AG04449 (cell line): ENCODE data around the gene CACNA1A.

ENCODE experiments used
- CTCF ChIA-PET: fragments of 350-600 bp; formaldehyde crosslinking; extraction: SDS; loops from one replicate; lab custom pipeline; 2021; ENCODE audit warnings: antibody characterized with exemption; lab: Yijun Ruan, JAX
- POLR2A ChIA-PET: fragments of 400-600, 350-600 bp; formaldehyde crosslinking; extraction: SDS; loops from one replicate; lab custom pipeline; 2020; ENCODE audit warnings: antibody characterized with exemption, inconsistent platforms; lab: Yijun Ruan, JAX
- DNase-seq: peaks from one replicate; pipeline ENCODE4 v3.0.0-alpha.2; 2010; ENCODE audit warnings: low read depth, low spot score
- H3K4me3 ChIP-seq: 2 replicates; pipeline ENCODE4 v1.5.1; 2011; ENCODE audit warnings: low read depth, mild to moderate bottlenecking, control low read depth, low read length
- TF ChIP-seq, protein P1 (sequence below): IDR thresholded peaks from one replicate; pipeline ENCODE4 v1.5.1; 2011; ENCODE audit warnings: mild to moderate bottlenecking, moderate library complexity, low read length, control low read depth, inconsistent platforms; ENCODE audit not compliant: insufficient read depth; ENCODE audit errors: missing control alignments

The CACNA1A gene

GRCh38 chr19:13339869-13340268 lies 166.4 kb downstream of the CACNA1A start:
- DNase-seq: no peak
- CTCF ChIA-PET: interaction anchor here (0.6 to 2.4 kb wide), 2 partner anchors 28 to 61 kb away, joined by 3 to 8 read pairs; no protein-coding TSS in a partner anchor
- no peak overlapping the region for H3K4me3 ChIP-seq

GRCh38 chr19:13337181-13337580 lies 169.1 kb downstream of the CACNA1A start:
- ChIA-PET CTCF (interaction anchor here (0.6 to 1.5 kb wide), 2 partner anchors 52 to 253 kb away, joined by 3 to 6 read pairs; no protein-coding TSS in a partner anchor), POLR2A (no interaction called here)
- TF ChIP-seq, protein P1, sequence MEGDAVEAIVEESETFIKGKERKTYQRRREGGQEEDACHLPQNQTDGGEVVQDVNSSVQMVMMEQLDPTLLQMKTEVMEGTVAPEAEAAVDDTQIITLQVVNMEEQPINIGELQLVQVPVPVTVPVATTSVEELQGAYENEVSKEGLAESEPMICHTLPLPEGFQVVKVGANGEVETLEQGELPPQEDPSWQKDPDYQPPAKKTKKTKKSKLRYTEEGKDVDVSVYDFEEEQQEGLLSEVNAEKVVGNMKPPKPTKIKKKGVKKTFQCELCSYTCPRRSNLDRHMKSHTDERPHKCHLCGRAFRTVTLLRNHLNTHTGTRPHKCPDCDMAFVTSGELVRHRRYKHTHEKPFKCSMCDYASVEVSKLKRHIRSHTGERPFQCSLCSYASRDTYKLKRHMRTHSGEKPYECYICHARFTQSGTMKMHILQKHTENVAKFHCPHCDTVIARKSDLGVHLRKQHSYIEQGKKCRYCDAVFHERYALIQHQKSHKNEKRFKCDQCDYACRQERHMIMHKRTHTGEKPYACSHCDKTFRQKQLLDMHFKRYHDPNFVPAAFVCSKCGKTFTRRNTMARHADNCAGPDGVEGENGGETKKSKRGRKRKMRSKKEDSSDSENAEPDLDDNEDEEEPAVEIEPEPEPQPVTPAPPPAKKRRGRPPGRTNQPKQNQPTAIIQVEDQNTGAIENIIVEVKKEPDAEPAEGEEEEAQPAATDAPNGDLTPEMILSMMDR: no peak
- no peak overlapping the region for H3K4me3 ChIP-seq
- no peak for DNase-seq

More at GRCh38 chr19:13339869-13340268, 166.4 kb downstream of the CACNA1A start:
- TF ChIP-seq, protein P1: no peak
- POLR2A ChIA-PET: no interaction called here

DNA sequence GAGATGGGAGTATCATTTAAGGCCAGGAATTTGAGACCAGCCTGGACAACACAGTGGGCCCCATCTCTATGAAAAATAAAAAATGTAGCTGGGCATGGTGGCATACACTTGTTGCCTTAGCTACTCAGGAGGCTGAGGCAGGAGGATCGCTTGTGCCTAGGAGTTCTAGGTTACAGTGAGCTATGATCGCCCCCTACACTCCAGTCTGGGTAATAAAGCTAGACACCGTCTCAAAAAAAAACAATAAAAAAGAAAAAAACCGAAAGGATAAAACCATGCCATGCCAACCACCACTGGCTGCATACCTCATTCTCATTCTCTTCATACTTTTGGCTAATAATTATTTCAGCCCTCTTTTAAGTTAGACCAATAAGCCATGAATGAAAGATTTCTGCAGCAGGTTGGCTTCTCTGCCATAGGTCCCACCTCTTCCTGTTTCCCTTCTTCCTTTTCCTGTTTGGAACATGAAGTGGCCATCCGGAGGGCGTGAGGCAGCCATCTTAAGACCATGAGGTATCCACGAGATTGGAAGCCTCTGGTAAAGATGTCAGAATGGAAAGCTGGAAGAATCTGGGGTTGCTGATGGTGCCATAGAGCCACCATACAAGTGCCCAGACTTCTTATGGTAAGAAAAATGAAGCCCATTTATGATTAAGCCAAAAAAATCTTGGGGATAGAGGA lies 171.3 kb downstream of the CACNA1A start:
- TF ChIP-seq, protein P1: no peak
- H3K4me3 ChIP-seq: no peak overlapping the region
- POLR2A ChIA-PET: no interaction called here
- no peak for DNase-seq
- CTCF ChIA-PET: interaction anchor here (1.5 to 3.8 kb wide), 2 partner anchors 27 to 57 kb away, joined by 4 to 15 read pairs; no protein-coding TSS in a partner anchor

DNA sequence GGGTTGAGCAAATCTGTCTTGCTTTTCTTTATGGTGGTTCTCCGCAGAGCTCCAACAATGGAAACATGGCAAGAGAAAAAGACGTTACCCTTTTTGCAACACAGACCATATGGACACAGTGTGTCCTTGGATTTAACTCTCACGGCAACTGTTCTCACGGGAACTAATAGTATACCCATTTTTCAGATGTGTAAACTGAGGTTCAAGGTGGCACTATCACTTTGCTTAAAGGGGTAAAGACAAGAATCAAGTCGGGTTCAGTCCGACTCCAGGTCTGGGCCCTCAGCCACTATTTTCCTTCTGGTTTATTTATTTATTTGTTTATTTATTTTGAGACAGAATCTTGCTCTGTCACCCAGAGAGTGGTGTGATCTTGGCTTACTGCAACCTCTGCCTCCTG lies 176.0 kb downstream of the CACNA1A start:
- no peak overlapping the region for H3K4me3 ChIP-seq
- TF ChIP-seq, protein P1: no peak
- ChIA-PET POLR2A (no interaction called here), CTCF (interaction anchor here (1.3 kb wide), 1 partner anchor 16 kb away, joined by 3 read pairs; no protein-coding TSS in a partner anchor)
- DNase-seq: no peak

- TF ChIP-seq, protein P1: no peak
- no peak overlapping the region for H3K4me3 ChIP-seq
- DNase-seq: no peak
- POLR2A ChIA-PET: no interaction called here
- CTCF ChIA-PET: interaction anchor here (0.8 to 1.3 kb wide), 2 partner anchors 15 to 35 kb away, joined by 3 read pairs; no protein-coding TSS in a partner anchor
Observed at GRCh38 chr19:13329766-13330165, 176.5 kb downstream of the CACNA1A start.

- no peak overlapping the region for H3K4me3 ChIP-seq
- ChIA-PET CTCF (interaction anchor here (0.7 kb wide), 1 partner anchor 23 kb away, joined by 3 read pairs; no protein-coding TSS in a partner anchor), POLR2A (no interaction called here)
Observed at GRCh38 chr19:13328241-13328640, 178.0 kb downstream of the CACNA1A start.

More at GRCh38 chr19:13328241-13328640, 178.0 kb downstream of the CACNA1A start:
- TF ChIP-seq, protein P1: no peak
- no peak for DNase-seq
